Inflammatory macrophage treated with lipopolysaccharide for 4 hours (primary cell): ENCODE results near the gene CNN1.
A peak's percentile ranks its signal among the peaks of the same experiment; 100 is the strongest.
"Not testable (repeated sequence)": the region's sequence is repeated elsewhere in the genome, so short reads cannot be mapped to it uniquely, and the experiment has no call there.

Source experiments
- DNase-seq: peaks from one replicate; pipeline ENCODE4 v3.0.0-alpha.2; 2020

Gene CNN1

DNA sequence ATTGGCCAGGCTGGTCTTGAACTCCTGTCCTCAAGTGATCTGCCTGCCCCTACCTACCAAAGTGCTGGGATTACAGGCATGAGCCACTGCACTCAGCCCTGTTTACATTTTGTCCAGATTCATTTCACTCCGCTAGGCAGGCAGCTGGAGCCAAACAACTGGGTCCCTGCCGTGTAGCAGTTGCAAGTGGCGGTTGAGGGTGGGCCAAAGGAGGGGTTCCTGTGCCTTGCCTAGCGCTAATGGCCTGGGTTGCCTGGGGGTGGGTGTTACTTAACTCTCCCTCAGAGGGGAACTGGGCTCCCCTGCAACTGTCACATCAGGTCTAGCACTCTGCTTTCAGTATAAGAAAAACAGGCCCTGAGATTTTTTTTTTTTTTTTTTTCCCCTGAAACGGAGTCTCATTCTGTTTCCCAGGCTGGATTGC, 31.4 kb downstream of the CNN1 start:
- peak; percentile 69 for DNase-seq

DNA sequence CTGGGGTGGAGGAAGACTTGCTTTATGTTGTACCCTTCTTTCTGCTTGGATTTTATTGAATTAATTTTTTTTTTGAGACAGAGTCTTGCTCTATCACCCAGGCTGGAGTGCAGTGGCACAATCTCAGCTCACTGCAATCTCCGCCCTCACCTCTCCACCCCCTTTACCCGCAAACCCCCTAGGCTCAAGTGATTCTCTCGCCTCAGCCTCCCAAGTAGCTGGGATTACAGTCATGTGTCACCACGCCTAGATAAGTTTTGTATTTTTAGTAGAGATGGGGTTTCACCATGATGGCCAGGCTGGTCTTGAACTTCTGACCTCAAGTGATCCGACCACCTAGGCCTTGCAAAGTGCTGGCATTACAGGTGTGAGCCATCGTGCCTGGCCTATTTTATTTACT, 34.7 kb downstream of the CNN1 start:
- DNase-seq: not testable (repeated sequence)

DNA sequence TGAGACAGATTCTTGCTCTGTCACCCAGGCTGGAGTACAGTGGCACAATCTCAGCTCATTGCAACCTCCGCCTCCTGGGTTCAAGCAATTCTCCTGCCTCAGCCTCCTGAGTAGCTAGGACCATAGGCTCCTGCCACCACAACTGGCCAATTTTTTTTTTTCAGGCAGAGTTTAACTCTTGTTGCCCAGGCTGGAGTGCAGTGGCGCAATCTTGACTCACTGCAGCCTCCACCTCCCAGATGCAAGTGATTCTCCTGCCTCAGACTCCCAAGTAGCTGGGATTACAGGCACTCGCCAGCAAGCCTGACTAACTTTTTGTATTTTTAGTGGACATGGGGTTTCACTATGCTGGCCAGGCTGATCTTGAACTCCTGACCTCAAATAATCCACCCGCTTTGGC, 35.1 kb downstream of the CNN1 start:
- DNase-seq: peak; percentile 36

DNA sequence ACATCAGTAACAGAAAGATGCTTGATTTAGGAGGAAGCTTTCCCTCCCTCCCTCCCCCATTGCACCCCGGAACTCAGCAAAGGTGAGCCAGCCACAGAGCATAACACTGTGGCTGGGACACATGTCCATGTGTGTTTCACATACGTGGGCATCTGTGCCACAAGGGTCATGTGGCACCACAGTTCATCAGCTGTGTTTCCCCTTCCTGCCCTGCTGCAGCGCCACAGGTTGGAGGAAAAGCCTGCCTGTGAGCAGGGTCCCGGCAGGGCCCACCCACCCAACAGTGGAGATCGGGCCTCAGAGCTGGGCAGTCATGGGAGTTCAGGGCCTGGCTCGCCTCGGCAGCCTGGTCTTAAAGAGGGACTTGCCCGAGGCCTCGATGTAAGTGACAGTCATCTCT, 36.0 kb downstream of the CNN1 start:
- peak; percentile 14 for DNase-seq

DNA sequence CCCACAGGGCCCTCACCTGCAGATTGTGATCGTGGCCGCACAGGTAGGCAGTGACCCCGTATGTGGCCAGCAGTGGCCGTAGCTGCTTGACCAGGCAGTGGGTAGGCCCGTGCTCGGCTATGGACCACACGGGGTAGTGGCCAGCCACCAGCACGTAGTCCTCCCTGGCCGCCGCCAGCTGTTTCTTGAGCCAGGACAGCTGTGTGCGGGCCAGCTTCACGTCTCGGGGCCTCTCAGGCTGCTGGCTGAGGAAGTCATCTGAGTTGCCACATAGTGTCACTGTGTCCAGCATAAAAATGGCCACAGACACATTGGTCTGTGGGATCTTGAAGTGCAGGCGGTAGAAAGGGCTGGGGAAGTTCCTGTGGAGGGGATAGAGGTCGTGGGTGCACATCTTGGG, 37.6 kb downstream of the CNN1 start:
- DNase-seq: peak; percentile 69

DNA sequence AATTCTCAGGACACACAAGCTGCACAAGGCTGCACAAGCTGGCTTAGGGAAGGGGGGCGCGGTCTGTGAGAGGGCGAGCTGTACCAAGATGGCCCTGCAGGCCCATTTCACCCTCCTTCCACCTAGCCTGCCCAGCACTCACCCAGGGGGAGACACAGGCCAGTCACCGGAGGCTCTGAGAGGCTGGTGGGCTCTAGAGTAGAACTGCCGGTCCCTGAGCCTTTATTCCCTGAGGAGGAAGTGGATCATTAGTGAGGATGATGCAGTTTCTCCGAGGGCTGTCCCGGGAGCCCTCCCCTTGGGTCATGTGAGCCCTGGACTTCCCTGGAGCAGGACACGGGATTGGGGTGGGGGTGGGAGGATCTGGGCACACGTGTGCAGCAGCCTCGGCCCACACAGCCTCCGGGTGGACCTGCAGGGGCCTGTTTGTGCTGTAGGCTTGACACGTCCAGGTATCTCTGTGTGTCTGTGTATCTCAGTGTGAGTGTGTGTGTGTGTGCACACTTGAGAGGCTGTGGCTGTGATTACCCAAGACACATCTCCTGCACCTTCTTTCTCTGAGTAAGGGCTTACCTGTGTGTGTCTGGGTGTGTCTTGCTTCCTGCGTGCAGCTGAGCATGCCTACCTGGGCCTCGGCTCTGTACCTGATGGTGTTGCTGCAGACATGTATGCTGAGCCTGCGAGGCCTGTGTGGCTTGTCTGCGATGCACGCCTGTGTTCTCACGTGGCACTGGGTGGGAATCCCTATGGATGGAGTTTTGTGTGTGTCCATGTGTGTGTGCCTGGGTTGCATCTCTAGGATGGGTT, 39.0 kb downstream of the CNN1 start, which contains the start of gene ACP5:
ACP5 (minus strand) TSS at position 195 of the 807 bp plus-strand sequence. CDS start 328 bp downstream, outside the sequence.
- DNase-seq: peak; percentile 78

DNA sequence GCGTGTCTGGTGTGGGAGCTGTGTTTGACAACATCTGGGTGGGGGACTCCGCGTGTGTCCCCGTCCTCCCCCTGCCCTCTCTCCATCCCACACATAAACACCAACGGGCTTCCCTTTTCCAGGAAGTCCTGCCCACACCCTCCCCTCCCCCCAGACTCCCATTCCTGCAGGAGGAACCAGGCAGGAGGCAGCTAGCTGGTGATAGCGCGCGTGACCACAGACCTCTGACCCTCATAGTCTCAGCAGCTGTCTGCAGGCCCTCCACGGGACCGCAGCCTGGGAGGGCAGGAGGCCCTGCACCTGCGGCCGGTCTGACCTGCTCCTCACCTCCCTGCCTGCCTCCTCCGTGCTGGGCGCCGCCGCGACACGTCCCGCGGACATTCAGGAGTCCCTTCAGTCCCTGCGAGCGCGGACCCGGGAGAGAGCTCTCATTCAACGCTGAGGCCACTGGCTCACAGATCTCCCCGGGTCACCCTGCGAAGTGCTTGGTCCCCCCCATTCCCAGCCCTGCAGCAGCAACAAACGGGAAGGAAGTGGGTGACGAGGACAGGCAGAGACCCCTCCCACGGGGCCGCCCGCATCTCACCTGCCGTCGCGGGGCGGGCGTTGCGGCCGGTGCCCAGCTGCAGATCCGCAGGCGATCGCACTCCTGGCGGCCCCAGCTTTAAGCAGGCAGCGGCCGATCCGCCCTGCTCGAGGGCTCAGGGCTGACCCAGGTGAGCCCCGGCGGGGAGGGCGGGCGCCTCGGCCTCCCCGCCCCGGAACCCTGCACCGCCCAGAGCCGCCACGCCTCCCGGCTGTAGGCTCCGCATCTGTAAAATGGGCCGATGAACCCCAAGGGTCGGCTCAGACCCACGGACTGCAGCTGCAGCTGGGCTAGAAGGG, 39.8 kb downstream of the CNN1 start:
- peak; percentile 74 for DNase-seq

DNA sequence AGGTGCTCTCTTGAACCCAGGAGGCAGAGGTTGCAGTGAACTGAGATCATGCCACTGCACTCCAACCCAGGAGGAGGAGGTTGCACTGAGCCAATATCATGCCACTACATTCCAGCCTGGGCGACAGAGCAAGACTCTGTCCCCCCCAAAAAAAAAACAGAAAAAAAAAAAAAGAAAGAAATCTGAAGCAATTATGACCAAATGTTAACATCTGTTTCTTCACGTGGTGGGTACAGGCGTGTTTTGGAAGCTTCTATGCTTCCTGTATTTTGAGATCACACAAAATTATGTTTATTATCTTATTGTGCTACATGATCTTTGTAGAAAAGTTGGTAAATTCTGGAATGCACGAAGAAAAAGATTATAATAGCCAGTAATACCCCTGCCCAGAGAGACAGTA, 41.5 kb downstream of the CNN1 start:
- peak; percentile 82 for DNase-seq

DNA sequence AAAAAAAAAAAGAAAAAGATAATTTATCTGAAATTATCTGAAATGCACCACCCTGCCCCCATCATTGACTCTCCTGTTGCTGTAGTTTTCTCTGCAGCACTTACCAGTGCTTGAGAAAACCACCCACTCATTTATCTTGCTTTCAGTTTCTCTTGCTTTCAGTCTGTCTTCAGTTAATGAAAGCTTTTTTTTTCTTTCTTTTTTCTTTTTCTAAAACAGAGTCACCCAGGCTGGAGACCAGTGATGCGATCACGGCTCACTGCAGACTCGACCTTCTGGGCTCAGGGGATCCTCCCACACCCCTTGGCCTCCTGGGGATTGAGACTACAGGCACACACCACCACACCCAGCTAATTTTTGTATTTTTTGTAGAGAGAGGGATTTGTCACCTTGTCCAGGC, 43.1 kb downstream of the CNN1 start:
- peak; percentile 97 for DNase-seq

DNA sequence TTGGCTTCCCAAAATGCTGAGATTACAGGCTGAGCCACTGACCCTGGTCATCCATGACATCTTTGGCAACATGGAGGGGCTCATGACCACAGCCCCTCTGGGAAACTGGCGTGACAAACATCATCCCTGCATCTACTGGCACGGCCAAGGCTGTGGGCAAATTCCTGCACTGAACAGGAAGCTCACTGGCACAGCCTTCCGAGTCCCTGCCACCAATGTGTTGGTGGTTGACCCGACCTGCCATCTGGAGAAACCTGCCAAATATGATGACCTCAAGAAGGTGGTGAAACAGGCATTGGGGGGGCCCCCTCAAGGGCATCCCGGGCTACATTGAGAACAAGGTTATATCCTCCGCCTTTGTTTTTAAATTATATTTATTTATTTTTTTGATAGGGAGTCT, 47.7 kb downstream of the CNN1 start:
- DNase-seq: no peak

DNA sequence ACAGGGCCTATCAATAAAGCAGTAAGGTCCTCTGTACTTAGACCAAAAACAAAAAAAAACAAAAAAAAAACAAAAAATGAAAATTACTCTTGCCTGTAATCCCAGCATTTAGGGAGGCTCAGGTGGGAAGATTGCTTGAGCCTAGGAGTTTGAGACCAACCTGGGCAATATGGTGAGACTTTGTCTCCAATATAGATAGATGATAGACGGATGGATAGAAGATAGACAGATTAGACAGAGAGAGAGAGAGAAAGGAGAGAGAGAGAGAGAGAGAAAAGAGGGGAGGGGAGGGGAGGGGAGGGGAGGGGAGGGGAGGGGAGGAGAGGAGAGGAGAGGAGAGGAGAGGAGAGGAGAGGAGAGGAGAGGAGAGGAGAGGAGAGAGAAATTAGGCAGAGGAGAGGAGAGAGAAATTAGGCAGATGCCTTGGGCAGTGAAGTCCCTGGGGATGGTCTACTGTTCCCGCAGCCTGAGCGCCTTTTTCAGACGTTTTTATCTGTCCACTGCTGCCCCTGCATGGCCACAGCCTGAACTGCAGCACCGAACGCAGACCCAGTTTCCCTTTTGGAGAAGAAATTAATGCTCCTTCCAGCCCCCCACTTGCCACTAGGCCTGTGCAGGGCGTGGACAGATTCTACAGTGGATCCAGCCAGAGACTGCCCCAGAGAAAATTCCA, 48.8 kb downstream of the CNN1 start:
- DNase-seq: peak; percentile 71

DNA sequence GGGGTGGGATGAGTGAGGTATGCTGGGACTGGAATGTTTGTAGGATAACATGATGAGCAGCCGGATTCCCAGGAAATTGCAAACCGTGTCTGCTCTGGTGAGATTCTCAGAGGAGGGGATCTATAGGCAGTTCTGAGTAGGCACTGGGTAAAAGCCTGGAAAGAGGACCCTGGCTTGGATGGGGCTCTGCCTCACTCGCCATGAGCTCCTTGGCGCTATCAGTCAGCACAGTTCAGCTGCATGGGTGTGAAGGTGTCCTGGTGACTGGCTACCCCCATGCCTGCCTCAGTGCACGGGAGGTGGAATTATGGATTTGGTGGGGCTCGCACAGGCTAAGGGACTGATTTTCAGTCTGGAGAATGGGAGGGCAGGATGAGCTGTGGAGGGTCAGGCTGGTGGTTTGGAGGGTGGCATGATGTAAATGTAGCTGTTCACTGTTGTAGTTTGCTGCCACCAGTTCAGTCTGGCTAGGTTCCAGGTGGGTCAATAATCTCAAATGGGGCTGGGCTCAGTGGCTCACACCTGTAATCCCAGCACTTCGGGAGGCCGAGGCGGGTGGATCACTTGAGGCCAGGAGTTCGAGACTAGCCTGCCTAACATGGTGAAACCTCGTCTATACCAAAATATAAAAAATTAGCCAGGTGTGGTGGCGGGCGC, 49.5 kb downstream of the CNN1 start:
- no peak for DNase-seq

DNA sequence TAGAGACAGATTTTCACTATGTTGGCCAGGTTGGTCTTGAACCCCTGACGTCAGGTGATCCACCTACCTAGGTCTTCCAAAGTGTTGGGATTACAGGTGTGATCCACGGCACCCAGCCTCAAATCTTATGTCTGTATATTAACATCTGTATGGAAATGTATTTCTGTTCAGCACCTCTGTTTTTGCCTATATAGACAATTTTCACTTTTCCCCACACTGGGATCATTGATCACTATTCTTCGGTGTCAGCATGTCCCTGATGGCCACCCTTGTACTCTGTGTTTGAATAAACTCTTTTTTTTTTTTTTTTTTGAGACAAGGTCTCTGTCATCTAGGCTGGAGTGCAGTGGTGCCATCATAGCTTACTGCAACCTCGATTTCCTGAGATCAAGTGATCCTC, 55.4 kb downstream of the CNN1 start:
- no peak for DNase-seq

DNA sequence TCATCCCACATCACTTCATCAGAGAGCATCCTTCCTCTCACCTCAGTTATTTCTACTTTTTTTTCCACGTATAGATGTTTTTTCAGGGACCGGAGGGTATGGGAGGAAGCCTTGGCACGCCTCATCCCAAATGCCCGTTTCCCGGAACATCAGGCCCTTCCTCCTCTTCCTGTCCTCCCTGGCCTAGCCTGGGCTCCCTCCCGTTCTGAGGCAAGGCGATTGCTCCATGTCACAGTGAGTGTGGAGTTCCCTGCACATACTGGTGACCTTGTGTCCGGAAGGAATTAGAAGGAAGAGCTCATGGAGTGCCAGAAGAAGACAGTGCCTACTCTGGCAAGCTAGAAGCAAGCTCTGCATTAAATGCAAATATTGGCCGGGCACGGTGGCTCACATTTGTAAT, 57.5 kb downstream of the CNN1 start:
- DNase-seq: no peak

DNA sequence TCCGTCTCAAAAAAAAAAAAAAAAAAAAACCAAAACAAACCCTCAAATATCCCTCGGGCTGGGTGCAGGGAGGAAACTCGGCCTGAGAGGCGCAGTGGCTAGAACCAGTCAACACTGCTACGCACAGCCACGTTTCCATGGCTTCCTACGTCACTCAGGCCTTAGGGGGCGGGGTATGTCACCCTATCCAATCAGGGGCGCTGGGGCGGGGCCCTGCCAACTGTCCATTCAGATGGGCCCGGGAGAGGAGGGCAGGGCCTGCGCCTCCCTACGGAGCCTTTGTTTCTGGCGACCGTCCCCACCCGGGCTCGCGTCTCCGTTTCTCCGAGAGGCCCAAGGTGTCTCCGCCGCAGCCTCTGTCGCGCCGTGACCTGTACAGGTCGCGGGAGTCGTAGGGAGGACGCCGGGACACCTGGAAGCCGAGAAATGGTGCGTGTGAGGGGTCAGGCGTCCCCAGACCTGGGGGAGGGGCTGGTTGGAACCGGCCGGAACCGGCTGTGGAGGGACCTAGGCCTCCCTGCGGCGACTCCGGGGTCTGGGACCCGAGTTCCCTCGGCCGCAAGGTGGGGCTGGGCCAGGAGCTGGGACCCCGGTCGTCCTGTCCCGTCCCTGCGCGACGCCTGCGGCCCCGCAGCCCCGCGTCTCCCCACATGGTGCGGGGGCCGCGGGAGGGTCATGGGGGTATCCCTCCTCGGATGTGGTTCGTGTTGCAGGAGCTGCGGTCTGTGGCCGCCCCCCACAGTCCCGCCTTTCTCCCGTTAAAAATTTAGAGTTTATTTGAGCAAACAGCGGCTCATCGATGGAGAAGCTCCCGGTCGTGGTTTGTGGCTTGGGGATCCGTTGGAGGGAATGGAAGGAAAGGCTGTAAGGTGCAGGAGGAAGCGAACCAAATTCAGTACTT, 58.8 kb downstream of the CNN1 start, which contains the start of gene ZNF627:
ZNF627 (plus strand) TSS at position 282 of the 901 bp plus-strand sequence; CDS start at position 427, 145 bp downstream.
- peak; percentile 99 for DNase-seq

DNA sequence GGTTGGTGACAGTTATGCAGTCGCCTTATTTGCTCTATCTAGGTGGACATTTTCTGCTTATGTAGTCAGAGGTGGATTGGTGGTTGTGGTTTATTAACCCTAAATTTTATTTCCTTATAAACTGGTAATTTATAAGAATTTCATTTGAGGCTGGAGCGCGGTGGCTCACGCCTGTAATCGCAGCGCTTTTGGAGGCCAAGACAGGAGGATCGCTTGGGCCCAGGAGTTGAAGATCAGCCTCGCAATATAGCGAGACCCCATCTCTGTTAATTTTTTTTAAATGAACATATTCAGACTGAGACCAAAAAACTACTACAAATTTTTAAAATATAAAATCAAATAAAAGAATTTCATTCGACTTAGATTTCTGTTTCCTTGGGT, 59.4 kb downstream of the CNN1 start:
- DNase-seq: no peak

DNA sequence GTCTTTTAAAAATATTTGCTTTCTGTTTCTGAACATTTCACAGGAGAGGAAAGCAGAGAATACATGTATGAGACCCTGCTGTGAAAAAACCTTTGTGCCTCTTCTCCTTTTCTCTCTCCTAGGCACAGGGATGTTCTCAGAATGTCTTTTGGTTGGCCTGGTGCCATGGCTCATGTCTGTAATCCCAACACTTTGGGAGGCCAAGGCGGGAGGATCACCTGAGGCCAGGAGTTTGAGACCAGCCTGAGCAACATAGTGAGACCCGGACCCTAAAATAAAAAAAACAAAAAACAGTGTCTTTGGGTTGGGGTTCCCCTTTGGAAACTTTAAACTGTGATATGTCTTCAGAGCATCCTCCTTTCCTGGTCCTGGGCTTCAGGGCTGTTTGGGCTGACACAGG, 60.1 kb downstream of the CNN1 start:
- no peak for DNase-seq

DNA sequence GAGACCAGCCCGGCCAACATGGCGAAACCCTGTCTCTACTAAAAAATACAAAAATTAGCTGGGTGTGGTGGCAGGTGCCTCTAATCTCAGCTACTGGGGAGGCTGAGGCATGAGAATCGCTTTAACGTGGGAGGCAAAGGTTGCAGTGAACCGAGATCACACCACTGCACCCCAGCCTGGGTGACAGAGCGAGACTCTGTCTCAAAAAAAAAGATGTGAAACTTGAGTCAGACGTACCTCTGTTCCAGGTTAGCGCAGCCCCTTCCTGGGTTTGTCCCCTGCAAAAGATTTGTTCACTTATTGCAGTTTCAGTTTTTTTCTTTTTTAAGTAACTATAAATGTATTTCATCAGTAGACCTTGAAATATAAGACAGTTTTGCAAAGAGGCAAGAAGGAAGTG, 61.1 kb downstream of the CNN1 start:
- not testable (repeated sequence) for DNase-seq
